HG02981 (cell line): ENCODE measurements around the gene TMEM214.

Source experiments
- ATAC-seq: cut with Tn5 transposase; IDR thresholded peaks from one replicate; pipeline ENCODE4 v1.9.1; 2021; ENCODE audit warnings: mild to moderate bottlenecking, moderate library complexity; ENCODE audit not compliant: unreplicated experiment

TMEM214 gene, protein sequence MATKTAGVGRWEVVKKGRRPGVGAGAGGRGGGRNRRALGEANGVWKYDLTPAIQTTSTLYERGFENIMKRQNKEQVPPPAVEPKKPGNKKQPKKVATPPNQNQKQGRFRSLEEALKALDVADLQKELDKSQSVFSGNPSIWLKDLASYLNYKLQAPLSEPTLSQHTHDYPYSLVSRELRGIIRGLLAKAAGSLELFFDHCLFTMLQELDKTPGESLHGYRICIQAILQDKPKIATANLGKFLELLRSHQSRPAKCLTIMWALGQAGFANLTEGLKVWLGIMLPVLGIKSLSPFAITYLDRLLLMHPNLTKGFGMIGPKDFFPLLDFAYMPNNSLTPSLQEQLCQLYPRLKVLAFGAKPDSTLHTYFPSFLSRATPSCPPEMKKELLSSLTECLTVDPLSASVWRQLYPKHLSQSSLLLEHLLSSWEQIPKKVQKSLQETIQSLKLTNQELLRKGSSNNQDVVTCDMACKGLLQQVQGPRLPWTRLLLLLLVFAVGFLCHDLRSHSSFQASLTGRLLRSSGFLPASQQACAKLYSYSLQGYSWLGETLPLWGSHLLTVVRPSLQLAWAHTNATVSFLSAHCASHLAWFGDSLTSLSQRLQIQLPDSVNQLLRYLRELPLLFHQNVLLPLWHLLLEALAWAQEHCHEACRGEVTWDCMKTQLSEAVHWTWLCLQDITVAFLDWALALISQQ

GRCh38 chr2:27032495-27033252 lies at the start of gene TMEM214:
Gene TMEM214 (plus strand): TSS chr2:27032965. CDS start chr2:27033016, 51 bp downstream.
- ATAC-seq = peak; percentile 88

- ATAC-seq = no peak
Measured at GRCh38 chr2:26983746-26984145, 49.0 kb upstream of the TMEM214 start.

GRCh38 chr2:26985807-26986206 lies 47.0 kb upstream of the TMEM214 start:
- no peak for ATAC-seq

DNA sequence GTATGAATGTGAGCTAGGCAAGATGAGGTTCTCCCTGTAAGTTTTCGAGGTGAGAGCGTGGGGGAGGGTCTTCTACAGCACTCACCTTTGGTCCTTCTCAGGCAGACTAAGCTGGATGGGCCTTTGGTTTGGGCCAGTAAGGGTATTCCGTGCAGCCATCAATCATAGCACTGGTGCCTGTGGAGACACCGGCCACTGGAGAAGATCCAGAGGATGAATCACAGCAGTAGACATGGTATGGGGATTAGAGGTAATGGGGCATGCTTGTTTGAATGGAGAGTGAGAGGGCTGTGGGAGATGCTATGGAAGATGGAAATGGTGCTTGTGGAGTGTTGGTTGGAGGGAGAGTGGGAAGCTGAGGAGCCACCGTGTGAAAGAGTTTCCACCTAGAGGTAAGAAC lies 46.2 kb upstream of the TMEM214 start:
- no peak for ATAC-seq

DNA sequence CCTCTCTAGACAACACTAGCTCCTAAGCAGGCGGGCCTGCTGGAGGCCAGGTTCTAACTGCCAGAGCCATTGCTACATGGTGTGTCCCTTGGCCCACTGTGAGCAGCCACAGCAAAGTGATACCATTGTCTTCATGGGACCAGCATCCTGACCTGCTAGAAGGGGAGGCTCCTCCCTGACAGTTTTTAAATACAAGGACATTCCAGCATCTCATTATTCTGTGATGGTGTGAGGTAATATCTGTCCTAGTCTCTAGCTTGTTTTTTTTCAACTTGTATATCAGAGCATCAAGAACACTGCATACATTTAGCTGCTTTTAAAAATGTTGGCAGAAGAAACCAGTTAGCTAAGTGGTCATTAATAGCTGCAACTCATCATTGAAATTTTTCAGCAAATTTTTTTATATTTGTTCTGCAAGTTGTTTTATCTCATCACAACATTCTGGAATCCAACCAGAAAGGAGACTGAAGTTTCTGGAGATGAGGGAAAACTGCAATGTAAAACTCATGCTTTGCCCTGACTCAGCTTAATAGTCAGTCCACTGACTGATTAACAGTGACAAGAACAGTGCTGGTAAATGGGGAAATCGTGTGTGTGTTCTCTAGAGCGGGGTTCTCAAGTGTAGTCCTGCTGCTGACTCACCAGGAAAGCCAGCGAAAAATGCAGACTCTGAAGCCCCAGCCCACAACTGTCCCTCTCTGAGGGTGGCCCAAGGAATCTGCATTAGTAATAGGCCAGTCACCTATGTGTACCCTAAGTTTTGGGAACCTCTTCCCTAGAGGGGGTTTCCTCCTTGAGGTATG lies 44.5 kb upstream of the TMEM214 start:
- ATAC-seq = no peak

- no peak for ATAC-seq
Measured at GRCh38 chr2:26989156-26989555, 43.6 kb upstream of the TMEM214 start.

GRCh38 chr2:26991717-26992116 lies 41.0 kb upstream of the TMEM214 start:
- ATAC-seq = no peak

- ATAC-seq = no peak
Measured at GRCh38 chr2:26993768-26994167, 39.0 kb upstream of the TMEM214 start.

GRCh38 chr2:26994983-26995382 lies 37.8 kb upstream of the TMEM214 start:
- no peak for ATAC-seq

DNA sequence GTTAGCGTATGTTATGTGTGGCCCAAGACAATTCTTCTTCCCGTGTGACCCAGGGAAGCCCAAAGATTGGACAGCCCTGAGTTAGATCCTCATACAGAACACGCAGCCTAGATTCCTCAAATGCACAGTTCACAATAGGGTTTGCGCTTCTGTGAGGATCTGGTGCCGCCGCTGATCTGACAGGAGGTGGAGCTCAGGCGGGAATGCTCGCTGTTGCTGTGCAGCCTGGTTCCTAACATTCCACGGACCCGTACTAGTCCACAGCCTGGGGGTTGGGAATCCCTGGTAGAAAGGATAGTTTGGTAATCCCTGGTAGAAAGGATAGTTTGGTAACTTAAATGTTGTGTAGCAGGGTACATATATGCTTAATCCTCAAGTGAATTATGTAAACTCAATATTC lies 35.4 kb upstream of the TMEM214 start:
- ATAC-seq = no peak

DNA sequence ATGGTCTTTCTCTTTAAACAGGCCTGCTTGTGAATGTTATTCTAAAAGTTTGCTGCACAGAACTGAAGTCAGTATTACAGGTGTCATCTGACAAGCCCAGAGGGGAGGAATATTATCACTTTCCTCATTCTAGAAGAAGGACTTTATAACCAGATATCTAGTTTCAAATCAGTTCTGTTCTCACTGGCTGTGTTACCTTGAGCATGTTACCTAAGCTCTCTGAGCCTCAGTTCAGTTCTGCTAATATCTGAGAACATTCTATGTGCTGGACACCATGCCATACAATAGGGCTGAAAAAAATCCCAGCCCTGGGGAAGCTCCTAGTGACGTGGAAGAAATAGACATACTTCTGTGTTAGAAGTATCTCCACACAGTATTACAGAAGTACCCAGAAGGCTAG lies 34.4 kb upstream of the TMEM214 start:
- no peak for ATAC-seq

GRCh38 chr2:27000228-27000627 lies 32.5 kb upstream of the TMEM214 start:
- ATAC-seq = no peak

DNA sequence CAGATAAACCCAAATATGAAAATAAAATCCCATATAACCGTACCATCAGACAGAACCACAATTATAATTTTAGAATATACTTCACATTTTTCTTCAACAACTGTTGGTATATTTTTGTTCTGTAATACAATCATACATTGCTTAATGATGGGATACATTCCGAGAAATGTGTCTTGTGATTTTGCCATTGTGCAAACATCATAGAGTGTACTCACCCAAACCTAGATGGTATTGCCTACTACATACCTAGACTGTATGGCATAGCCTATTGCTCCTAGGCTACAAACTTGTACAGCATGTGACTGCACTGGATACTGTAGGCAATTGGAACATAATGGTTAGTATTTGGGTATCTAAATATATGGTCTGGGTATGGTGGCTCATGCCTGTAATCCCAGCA lies 31.8 kb upstream of the TMEM214 start:
- no peak for ATAC-seq

- no peak for ATAC-seq
Measured at GRCh38 chr2:27001950-27002349, 30.8 kb upstream of the TMEM214 start.

GRCh38 chr2:27003007-27003406 lies 29.8 kb upstream of the TMEM214 start:
- ATAC-seq = no peak

DNA sequence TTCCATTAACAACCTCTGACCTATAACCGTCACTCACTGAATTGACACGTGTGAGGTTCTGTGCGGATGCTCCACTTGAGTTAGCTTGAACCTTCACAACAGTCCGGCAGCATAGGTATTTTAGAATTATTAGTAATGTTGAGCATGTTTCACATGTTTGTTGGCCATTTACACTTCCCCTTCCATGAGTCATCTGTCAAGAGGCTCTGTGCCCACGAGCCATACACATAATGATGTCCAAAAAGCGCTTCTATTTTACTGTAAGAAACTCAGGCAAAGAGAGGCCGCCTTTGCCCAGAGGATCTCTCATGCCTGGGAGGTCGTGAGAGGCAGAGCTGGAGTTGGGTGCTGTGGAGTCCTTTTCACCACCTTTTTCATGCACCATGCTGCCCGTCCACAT lies 28.9 kb upstream of the TMEM214 start:
- no peak for ATAC-seq

GRCh38 chr2:27006602-27007415 lies 26.0 kb upstream of the TMEM214 start:
- ATAC-seq = no peak

DNA sequence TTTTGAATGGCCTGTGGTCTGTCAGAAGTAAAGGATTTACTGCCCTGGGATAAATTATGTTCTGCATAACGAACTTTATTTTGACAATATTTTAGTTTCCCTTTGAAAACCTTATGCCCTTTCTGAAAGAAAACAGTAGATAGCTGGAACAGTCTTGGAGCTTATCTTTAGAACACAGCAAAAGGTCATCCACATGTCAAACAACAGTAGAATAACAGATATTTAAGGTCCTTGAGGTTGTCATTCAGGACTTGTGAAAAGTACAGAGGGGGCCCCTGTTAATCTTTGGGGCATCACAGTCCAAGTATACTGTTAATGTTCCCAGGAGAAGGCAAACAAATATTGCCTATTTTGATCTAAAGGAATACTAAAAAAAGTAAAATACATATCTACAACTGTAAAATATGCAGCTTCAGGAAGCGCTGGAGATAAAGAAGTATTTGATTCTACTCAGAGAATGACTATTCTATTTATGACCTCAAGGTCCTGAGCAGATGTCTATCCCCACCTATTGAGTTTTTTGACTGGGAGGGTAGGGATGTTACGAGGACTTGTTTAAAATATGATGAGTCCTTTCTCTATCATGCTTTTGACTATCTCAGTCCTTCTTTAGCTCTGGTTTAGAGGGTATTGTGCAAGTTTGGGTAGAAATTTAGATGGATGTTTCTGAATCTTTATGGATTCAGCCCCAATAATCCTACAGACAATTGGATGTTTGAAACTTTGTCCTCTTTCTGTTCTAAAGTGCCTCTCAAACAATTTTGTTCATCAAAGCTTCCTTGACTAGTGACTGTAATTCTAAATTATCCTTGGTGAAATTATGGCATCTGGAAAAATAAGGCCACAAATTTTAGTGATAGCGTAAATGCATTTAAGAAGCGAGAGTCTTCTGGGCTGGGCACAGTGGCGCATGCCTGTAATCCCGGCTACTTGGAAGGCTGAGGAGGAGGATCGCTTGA lies 25.1 kb upstream of the TMEM214 start:
- no peak for ATAC-seq

- no peak for ATAC-seq
Measured at GRCh38 chr2:27008678-27009077, 24.1 kb upstream of the TMEM214 start.
